B cell (primary cell): ENCODE data around the gene SMAP2. TPM values are rescaled to one million over a fixed set of nuclear protein-coding genes. Genes with fewer than 3 reads are reported as not detected.

ENCODE experiments used
- ATAC-seq: fragments of 200-7000 bp; cut with Tn5 transposase; one replicate; pipeline ENCODE4 v1.10.0; 2021; ENCODE audit warnings: low read depth, mild to moderate bottlenecking, moderate number of reproducible peaks, moderate library complexity
- CTCF ChIA-PET: fragments of 350-600 bp; sonication (Branson Sonifier 250); formaldehyde crosslinking; loops from one replicate; lab custom pipeline; 2021; ENCODE audit warnings: antibody characterized with exemption, inconsistent platforms; lab: Charles Lee
- POLR2A ChIA-PET: fragments of 350-600 bp; sonication (Branson Sonifier 250); formaldehyde crosslinking; loops from one replicate; lab custom pipeline; 2021; ENCODE audit warnings: antibody characterized with exemption; lab: Charles Lee
- DNase-seq: peaks from one replicate; pipeline ENCODE4 v3.0.0; 2013
- H2AFZ ChIP-seq: 2 replicates; pipeline ENCODE4 v1.6.1; 2012; ENCODE audit warnings: mild to moderate bottlenecking, low read depth, low read length; ENCODE audit not compliant: insufficient read depth, poor library complexity, severe bottlenecking
- H3K27ac ChIP-seq, 2 donors: 1 replicate in 1 of 2; 2 replicates in 1 of 2; pipeline ENCODE4 v1.5.1; 2012 to 2013; ENCODE audit warnings: low read length in 2 of 2, mild to moderate bottlenecking in 2 of 2, moderate library complexity in 1 of 2
- H3K27me3 ChIP-seq, 4 experiments: fragments of 200-600 bp in 1 of 4; sonication (generic) in 1 of 4; replicated peaks in 1 of 4; 1 replicate in 2 of 4; 2 replicates in 2 of 4; pipeline versions ENCODE4 v1.6.1 to v1.7.0; 2013 to 2016; ENCODE audit warnings: low read length in 3 of 4, mild to moderate bottlenecking in 2 of 4, mixed read lengths in 1 of 4, moderate library complexity in 1 of 4; ENCODE audit not compliant: insufficient read depth in 4 of 4, control insufficient read depth in 3 of 4; ENCODE audit errors: control extremely low read depth in 1 of 4
- H3K36me3 ChIP-seq, 2 experiments: replicated peaks in 1 of 2; 1 replicate in 1 of 2; 2 replicates in 1 of 2; pipeline versions ENCODE4 v1.6.1 to v1.7.1; 2013; ENCODE audit warnings: low read length in 1 of 2; ENCODE audit not compliant: insufficient read depth in 2 of 2, control insufficient read depth in 1 of 2; ENCODE audit errors: control extremely low read depth in 1 of 2, extremely low read depth in 1 of 2
- H3K4me1 ChIP-seq, 2 donors: fragments of 200-600 bp in 1 of 2; sonication (generic) in 1 of 2; 1 replicate in 1 of 2; 2 replicates in 1 of 2; pipeline versions ENCODE4 v1.5.1 to v1.6.1; 2013 to 2017; ENCODE audit warnings: low read length in 2 of 2; ENCODE audit not compliant: control insufficient read depth in 2 of 2, insufficient read depth in 2 of 2
- H3K4me2 ChIP-seq: replicated peaks from 2 replicates; pipeline ENCODE3; 2012; ENCODE audit warnings: mild to moderate bottlenecking, low read depth, low read length; ENCODE audit not compliant: poor library complexity, severe bottlenecking
- H3K4me3 ChIP-seq, 5 experiments: fragments of 200-600 bp in 1 of 5; sonication (generic) in 1 of 5; 1 replicate in 3 of 5; 2 replicates in 2 of 5; pipeline versions ENCODE4 v1.5.1 to v1.7.0; 2011 to 2016; ENCODE audit warnings: low read length in 4 of 5, mild to moderate bottlenecking in 4 of 5, low read depth in 2 of 5, control low read depth in 1 of 5, moderate library complexity in 1 of 5; ENCODE audit not compliant: insufficient read depth in 1 of 5; ENCODE audit errors: control extremely low read depth in 1 of 5, extremely low read depth in 1 of 5
- H3K79me2 ChIP-seq: fragments of 200-600 bp; sonication (generic); one replicate; pipeline ENCODE4 v1.6.0; 2016; ENCODE audit warnings: low read length; ENCODE audit not compliant: control insufficient read depth, insufficient read depth
- H3K9ac ChIP-seq: fragments of 200-600 bp; sonication (generic); 2 replicates; pipeline ENCODE4 v1.6.1; 2017; ENCODE audit warnings: mild to moderate bottlenecking, low read length, moderate library complexity
- H3K9me3 ChIP-seq, 3 donors: one replicate each; pipeline versions ENCODE4 v1.6.1 to v1.7.1; 2013; ENCODE audit warnings: low read length in 2 of 3; ENCODE audit not compliant: control insufficient read depth in 2 of 3, insufficient read depth in 1 of 3; ENCODE audit errors: control extremely low read depth in 1 of 3
- H4K20me1 ChIP-seq: 2 replicates; pipeline ENCODE4 v1.6.0; 2012; ENCODE audit warnings: mild to moderate bottlenecking, low read length; ENCODE audit not compliant: insufficient read depth, control insufficient read depth, poor library complexity, severe bottlenecking
- H3K27ac Mint-ChIP-seq: one replicate; pipeline ENCODE4 v1.8.0; 2021; ENCODE audit warnings: mixed read lengths
- H3K27me3 Mint-ChIP-seq: one replicate; pipeline ENCODE4 v1.8.0; 2021; ENCODE audit warnings: mixed read lengths
- H3K4me1 Mint-ChIP-seq: one replicate; pipeline ENCODE4 v1.8.0; 2021; ENCODE audit warnings: mixed read lengths
- H3K4me3 Mint-ChIP-seq: one replicate; pipeline ENCODE4 v1.8.0; 2021; ENCODE audit warnings: mixed read lengths
- H3K9me3 Mint-ChIP-seq: one replicate; pipeline ENCODE4 v1.8.0; 2022; ENCODE audit warnings: mixed read lengths; ENCODE audit not compliant: insufficient read depth
- CTCF ChIP-seq: fragments of 200-600 bp; IDR thresholded peaks from one replicate; pipeline ENCODE4 v1.8.0; 2022; ENCODE audit warnings: antibody characterized with exemption, mild to moderate bottlenecking
- EZH2 ChIP-seq: IDR thresholded peaks from 2 replicates; pipeline ENCODE4 v1.6.1; 2012; ENCODE audit warnings: borderline replicate concordance, low read depth, mild to moderate bottlenecking, moderate library complexity, low read length; ENCODE audit not compliant: insufficient read depth, poor library complexity, severe bottlenecking
- WGBS: methylation state at CpG from one replicate; pipeline ENCODE4 v1.1.5; 2013; ENCODE audit warnings: missing lambda C conversion rate; ENCODE audit not compliant: insufficient coverage; 5-methylcytosine and 5-hydroxymethylcytosine counted together
- intact Hi-C: fragments of 100-400 bp; cut with micrococcal nuclease; formaldehyde crosslinking; loops from one replicate; pipeline ENCODE4 v1.10.0; 2022
- polyA plus RNA-seq: library from polyadenylated mRNA; depleted of rRNA; stranded (reverse); fragments of >200 nt; gene quantifications from 2 replicates; pipeline ENCODE4 v1.2.3, GENCODE V29; 2012
- total RNA-seq, 2 donors: library from RNA; stranded (reverse); fragments of 120-200 nt in 1 of 2; gene quantifications; 1 replicate in 1 of 2; 2 replicates in 1 of 2; pipeline versions ENCODE4 v1.2.3 to v1.2.4, GENCODE V29; 2013 to 2022

Gene SMAP2
- total and polyA plus RNA-seq, 2 donors (not counting 1 experiment from before 2014, with no cell fraction given), result 275 to 305 TPM

- Mint-ChIP-seq H3K9me3 (no peaks in the 10 kb centered on the region), H3K4me1 (peaks cover 45% of the 10 kb centered on the region), H3K27ac (peak overlapping the region; percentile 61), H3K4me3 (peak overlapping the region; percentile 23), H3K27me3 (no peaks in the 10 kb centered on the region)
- TF ChIP-seq EZH2 (no peak), CTCF (no peak)
- WGBS, result no CpG with 5 or more reads among the region's 2 CpGs
- intact Hi-C loops, result no loop called here
- Histone ChIP-seq H3K4me2 (peak overlapping the region; percentile 41), H3K79me2 (peaks cover 39% of the 10 kb centered on the region), H3K27ac (peak overlapping the region in 1 of 2 donors; percentile 32), H3K36me3 (no peaks in the 10 kb centered on the region), H3K9ac (no peak overlapping the region), H3K4me1 (peaks cover 37 to 41% of the 10 kb centered on the region in 2 donors), H2AFZ (no peak overlapping the region), H3K27me3 (no peaks in the 10 kb centered on the region), H4K20me1 (no peaks in the 10 kb centered on the region), H3K9me3 (no peaks in the 10 kb centered on the region), H3K4me3 (no peak overlapping the region)
- POLR2A ChIA-PET, result interaction anchor here (1.1 kb wide), 1 partner anchor 12 kb away, joined by 5 read pairs; no protein-coding TSS in a partner anchor
- no peak for DNase-seq
- CTCF ChIA-PET, result interaction anchor here (0.7 to 3.5 kb wide), 8 partner anchors 10 to 207 kb away, joined by 3 to 24 read pairs (median 8); no protein-coding TSS in a partner anchor
- no peak for ATAC-seq
Observed at GRCh38 chr1:40351124-40351523, 22.4 kb upstream of the SMAP2 start.

- Histone ChIP-seq H3K27ac (peak overlapping the region; percentile 32 to 57), H3K9me3 (no peaks in the 10 kb centered on the region), H3K27me3 (no peaks in the 10 kb centered on the region), H3K4me2 (peak overlapping the region; percentile 52), H3K79me2 (peaks cover 35% of the 10 kb centered on the region), H3K36me3 (no peaks in the 10 kb centered on the region), H3K4me1 (peaks cover 37 to 41% of the 10 kb centered on the region in 2 donors), H3K9ac (no peak overlapping the region), H4K20me1 (no peaks in the 10 kb centered on the region), H3K4me3 (no peak overlapping the region), H2AFZ (no peak overlapping the region)
- Mint-ChIP-seq H3K9me3 (no peaks in the 10 kb centered on the region), H3K27me3 (no peaks in the 10 kb centered on the region), H3K4me3 (peak overlapping the region; percentile 41), H3K4me1 (peaks cover 52% of the 10 kb centered on the region), H3K27ac (peak overlapping the region; percentile 87)
- intact Hi-C loops, result no loop called here
- ChIA-PET POLR2A (interaction anchor here (0.6 to 1.1 kb wide), 3 partner anchors 11 to 199 kb away, joined by 3 to 5 read pairs (median 4); no protein-coding TSS in a partner anchor), CTCF (interaction anchor here (0.7 to 3.0 kb wide), 14 partner anchors 10 to 208 kb away, joined by 3 to 24 read pairs (median 4); no protein-coding TSS in a partner anchor)
- TF ChIP-seq EZH2, result no peak
- no peak for TF ChIP-seq CTCF
- DNase-seq (peak; percentile 58), ATAC-seq (peak; percentile 95)
- 10% methylated on average over 1 of the region's 3 CpGs for WGBS
Observed at GRCh38 chr1:40352126-40352525, 21.4 kb upstream of the SMAP2 start.
